Measurements from ENCODE around the gene NKX1-1. TPM values are rescaled to one million over a fixed set of nuclear protein-coding genes. Genes with fewer than 3 reads are reported as not detected.
A peak's percentile ranks its signal among the peaks of the same experiment; 100 is the strongest.

The NKX1-1 gene
- total RNA-seq, 1 experiment from 2014 or later: not detected

GRCh38 chr4:1369479-1370079, 36.7 kb downstream of the NKX1-1 start:
- in situ Hi-C loops (cut with HindIII; ENCODE audit: low pct_unique_long_range_greater_than_20kb, low sequenced_read_pairs): no loop called here

DNA sequence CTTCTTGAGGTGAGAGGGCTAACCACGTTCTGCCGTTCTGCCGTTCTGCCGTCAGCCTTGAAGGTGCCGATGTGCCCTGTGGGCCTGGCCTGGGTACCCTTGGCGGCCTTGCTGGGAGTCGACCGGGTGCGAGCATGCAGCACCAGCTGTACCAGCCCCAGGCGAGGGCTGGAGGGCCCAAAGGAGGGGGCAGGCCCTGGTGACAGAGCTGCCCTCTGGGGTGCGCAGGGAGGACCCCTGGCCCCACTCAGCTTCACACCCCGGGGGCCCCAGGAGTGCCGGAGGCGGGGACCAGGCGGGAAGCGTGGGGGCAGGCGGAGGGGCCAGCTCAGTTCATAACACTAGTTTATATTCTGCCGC, 37.2 kb downstream of the NKX1-1 start:
- in situ Hi-C loops (cut with HindIII; ENCODE audit: low pct_unique_long_range_greater_than_20kb, low sequenced_read_pairs): no loop called here
- no peak for DNase-seq (ENCODE audit: low read depth, low spot score)

More at GRCh38 chr4:1369479-1370079, 36.7 kb downstream of the NKX1-1 start:
- DNase-seq (ENCODE audit: low read depth, low spot score): no peak

DNA sequence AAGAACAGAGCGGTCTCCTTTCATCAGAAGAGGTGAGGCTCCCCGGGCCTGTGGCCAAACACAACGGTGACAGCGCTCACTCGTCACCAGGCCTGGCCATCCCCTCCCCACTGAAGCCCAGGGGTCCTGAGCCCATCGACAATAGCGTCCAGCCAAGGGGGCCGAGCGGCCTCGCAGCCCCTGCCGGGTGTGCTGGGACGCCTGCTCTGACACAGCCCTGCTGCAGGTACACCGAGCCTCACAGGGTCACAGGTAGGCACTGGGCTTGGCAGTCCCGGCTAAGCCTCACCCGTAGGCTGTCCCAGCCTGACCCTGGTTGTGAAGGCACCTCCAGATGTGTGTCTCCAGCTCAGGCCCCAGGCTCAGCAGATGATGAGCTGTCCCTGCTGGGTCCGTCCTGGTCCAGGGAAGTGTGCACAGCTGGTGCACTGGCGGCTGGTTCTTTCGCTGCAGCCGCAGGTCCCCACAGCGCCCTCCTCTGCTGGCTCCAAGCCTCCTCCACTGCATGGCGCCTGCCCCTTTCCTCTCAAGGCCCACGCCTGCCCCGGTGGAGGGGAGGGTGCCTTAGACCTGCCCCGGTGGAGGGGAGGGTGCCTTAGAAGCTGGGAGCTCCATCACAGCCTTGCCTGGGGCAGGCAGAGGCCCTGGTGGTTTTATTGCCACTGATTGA, 37.7 kb downstream of the NKX1-1 start:
- no peak for DNase-seq (ENCODE audit: low read depth, low spot score)
- in situ Hi-C loops (cut with HindIII; ENCODE audit: low pct_unique_long_range_greater_than_20kb, low sequenced_read_pairs): no loop called here

DNA sequence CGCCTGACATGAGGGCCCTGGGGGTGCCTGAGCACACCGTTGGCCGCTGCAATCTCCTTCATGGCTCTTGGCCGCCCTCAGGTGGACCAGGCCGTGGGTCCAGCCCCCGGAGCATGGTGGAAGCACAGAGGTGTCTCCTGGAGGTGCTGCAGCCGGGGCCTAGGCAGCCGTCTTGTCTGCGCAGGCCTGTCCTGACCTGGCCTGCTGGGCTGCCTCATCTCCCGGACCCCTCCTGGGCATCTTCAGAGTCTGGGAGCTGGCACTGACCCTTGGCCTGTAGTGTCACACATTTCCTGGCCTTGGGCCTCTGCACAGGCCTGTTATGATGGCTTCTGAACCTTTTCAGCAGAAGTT, 38.3 kb downstream of the NKX1-1 start:
- in situ Hi-C loops (cut with HindIII; ENCODE audit: low pct_unique_long_range_greater_than_20kb, low sequenced_read_pairs): no loop called here

DNA sequence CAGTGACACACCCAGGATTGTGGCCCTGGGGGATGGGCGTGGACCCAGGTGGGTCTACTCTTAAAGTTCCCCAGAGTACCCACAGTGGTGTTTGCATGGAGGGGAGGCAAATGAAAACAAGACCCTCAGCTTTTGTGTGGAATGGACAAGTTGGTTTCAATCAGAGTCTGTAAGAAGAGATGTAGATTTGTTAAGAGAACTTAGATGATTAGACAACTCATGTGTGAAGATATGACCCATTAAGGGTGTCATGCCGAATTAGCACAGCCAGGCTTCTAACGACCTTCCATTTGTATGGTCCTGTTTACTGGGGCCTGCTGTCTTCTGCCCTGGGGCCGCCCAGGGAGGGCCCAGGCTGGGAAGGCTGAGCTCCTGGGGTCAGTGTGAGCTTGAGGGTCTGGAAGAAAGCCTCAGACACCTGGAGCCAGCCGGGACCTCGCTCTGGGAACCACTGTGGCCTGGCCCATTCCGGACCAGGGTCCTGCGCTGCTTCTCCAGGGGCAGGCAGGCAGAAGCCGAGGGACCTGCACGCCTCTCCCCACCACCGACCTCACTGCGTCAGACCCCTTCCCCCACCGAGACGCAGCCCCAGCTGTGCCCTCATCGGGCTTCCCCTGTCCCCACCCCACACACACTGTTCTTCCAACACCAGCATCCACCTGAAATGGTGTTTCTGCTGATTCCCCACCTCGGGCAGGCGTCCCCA, 38.9 kb downstream of the NKX1-1 start:
- DNase-seq (ENCODE audit: low read depth, low spot score): no peak
- in situ Hi-C loops (cut with HindIII; ENCODE audit: low pct_unique_long_range_greater_than_20kb, low sequenced_read_pairs): no loop called here

More for the DNA sequence above, 38.3 kb downstream of the NKX1-1 start:
- DNase-seq (ENCODE audit: low read depth, low spot score): no peak

DNA sequence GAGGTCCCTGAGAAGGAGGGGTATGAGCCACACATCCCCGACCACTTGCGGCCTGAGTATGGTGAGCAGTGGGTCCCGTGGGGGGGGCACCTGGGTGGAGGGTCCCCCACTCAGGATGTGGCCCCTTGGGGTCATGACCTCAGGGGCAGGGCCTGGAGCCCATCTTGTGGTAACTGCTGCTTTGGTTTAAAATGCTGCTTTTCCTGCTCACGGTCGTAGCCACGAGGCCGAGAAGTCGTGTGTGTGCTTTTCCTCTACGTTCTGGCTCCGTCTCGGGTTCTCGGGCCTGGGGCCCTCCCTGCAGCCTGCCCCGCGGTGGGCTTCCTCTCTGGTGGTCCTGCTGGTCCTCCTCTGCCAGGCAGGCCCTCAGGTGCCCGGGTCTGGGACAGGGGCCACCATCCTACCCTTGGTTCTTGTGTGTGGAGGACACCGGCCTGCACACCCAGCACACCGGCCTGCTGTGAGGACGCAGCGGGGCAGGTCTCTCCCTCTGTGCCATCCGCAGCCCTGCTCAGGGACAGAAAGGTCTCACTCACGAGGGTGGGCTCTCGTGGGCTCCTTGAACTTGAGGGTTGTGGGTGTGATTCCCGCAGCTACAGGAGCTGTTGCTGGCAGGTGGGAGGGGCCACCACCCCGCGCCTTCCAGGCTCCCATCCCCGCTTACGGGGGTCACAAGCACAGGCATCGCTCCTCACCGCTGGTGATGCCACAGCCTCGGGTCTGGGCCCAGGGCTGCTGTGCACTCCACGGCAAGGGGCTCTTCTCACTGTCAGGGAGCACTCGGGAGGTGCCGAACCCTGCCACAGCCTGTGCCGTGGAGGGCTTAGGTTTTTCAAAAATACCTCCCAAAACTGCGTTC, 39.6 kb downstream of the NKX1-1 start:
- in situ Hi-C loops (cut with HindIII; ENCODE audit: low pct_unique_long_range_greater_than_20kb, low sequenced_read_pairs): no loop called here
- DNase-seq (ENCODE audit: low read depth, low spot score): no peak

- in situ Hi-C loops (cut with HindIII; ENCODE audit: low pct_unique_long_range_greater_than_20kb, low sequenced_read_pairs): no loop called here
- DNase-seq (ENCODE audit: low read depth, low spot score): no peak
These were observed 40.7 kb downstream of the NKX1-1 start for GRCh38 chr4:1365271-1366178.

DNA sequence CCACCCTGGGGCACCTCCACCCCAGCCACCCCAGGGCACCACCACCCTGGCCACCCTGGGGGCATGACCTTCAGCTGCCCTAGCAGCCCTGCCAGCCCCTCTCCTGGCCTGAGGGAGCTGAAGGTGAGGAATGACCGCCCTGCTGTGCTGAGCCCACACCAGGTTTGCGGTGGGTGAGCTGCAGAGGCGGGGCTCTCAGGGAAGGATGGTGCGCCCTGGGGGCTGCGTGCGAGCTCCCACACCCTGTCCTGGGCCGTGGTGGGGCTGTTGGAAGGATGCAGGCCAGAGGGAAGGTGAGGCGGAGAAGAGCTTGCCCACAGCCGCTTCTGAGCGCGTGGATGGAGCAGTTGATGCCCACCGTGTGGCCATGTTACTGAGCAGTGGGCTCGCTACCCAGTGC, 41.5 kb downstream of the NKX1-1 start:
- in situ Hi-C loops (cut with HindIII; ENCODE audit: low pct_unique_long_range_greater_than_20kb, low sequenced_read_pairs): no loop called here
- DNase-seq (ENCODE audit: low read depth, low spot score): no peak

GRCh38 chr4:1364217-1364616, 42.0 kb downstream of the NKX1-1 start:
- no peak for DNase-seq (ENCODE audit: low read depth, low spot score)
- in situ Hi-C loops (cut with HindIII; ENCODE audit: low pct_unique_long_range_greater_than_20kb, low sequenced_read_pairs): no loop called here

DNA sequence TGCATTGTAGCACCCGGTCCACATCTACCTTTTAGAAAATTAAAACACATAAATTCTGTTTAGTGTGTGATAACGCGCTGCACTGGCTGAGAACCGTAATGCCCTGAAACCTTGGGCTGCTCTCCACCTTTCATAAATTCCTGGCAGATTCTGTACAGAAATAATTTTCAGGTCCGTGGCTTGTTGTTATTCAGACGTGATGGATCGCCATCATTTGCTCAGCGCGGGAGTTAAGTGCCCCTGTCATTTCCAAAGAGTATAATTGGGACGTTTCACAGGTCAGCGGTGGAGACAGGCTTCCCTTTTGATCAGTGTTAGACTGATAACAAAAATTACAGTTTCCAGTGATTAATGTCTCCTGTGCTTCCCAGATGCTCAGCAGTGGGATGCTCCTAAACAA, 42.7 kb downstream of the NKX1-1 start:
- in situ Hi-C loops (cut with HindIII; ENCODE audit: low pct_unique_long_range_greater_than_20kb, low sequenced_read_pairs): no loop called here

GRCh38 chr4:1362521-1362920, 43.7 kb downstream of the NKX1-1 start:
- in situ Hi-C loops (cut with HindIII; ENCODE audit: low pct_unique_long_range_greater_than_20kb, low sequenced_read_pairs): no loop called here
- DNase-seq (ENCODE audit: low read depth, low spot score): no peak

More for the DNA sequence above, 42.7 kb downstream of the NKX1-1 start:
- no peak for DNase-seq (ENCODE audit: low read depth, low spot score)

GRCh38 chr4:1362046-1362445, 44.2 kb downstream of the NKX1-1 start:
- DNase-seq (ENCODE audit: low read depth, low spot score): no peak
- in situ Hi-C loops (cut with HindIII; ENCODE audit: low pct_unique_long_range_greater_than_20kb, low sequenced_read_pairs): no loop called here

DNA sequence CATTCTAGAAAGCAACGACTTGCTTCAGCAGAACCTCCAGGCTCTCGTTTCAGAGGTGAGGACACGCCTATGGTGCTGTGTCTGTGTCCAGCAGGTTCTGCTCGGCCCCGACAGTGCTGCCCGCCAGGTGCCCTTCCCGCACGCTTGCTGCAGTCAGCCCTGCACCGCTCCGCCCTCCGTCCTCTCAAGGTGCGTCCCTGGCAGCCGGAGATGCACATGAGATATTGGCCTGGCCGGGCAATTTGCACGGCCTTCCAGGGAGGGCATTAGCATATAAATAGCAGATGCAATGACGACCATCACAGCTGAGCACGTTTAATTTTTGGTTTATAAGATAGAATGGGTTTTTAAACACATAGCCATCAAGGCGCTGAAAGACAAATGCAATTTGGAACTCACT, 44.8 kb downstream of the NKX1-1 start:
- in situ Hi-C loops (cut with HindIII; ENCODE audit: low pct_unique_long_range_greater_than_20kb, low sequenced_read_pairs): no loop called here
- DNase-seq (ENCODE audit: low read depth, low spot score): no peak

- in situ Hi-C loops (cut with HindIII; ENCODE audit: low pct_unique_long_range_greater_than_20kb, low sequenced_read_pairs): no loop called here
- DNase-seq (ENCODE audit: low read depth, low spot score): peak; percentile 73
These were observed 45.6 kb downstream of the NKX1-1 start for GRCh38 chr4:1360423-1361283.

GRCh38 chr4:1359976-1360375, 46.3 kb downstream of the NKX1-1 start:
- DNase-seq (ENCODE audit: low read depth, low spot score): no peak
- in situ Hi-C loops (cut with HindIII; ENCODE audit: low pct_unique_long_range_greater_than_20kb, low sequenced_read_pairs): no loop called here

DNA sequence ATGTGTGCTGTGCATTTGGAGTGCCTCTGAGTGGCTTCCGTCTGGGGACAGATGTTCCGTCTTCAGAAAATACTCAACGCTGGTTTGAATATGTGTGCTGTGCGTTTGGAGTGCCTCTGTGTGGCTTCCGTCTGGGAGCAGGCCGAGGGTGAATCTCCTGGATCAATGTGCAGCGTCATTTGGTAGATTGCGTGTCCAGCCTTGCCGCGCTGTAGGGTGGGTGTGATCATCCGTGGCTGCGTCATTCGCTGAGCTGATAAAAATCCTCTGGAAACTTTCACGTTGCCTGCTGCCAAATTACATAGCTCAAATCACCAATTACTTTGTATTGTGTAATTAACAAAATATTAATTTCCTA, 47.1 kb downstream of the NKX1-1 start:
- no peak for DNase-seq (ENCODE audit: low read depth, low spot score)
- in situ Hi-C loops (cut with HindIII; ENCODE audit: low pct_unique_long_range_greater_than_20kb, low sequenced_read_pairs): no loop called here

Measured in SK-MEL-5 (cell line).